ENCODE results near the gene TAMM41. TPM values are rescaled to one million over a fixed set of nuclear protein-coding genes. Genes with fewer than 3 reads are reported as not detected.

Gene TAMM41
- total and polyA plus RNA-seq, 4 donors, result 3.0 to 8.7 (median 5.0) TPM

GRCh38 chr3:11815111-11815510 lies 31.6 kb downstream of the TAMM41 start:
- TF ChIP-seq HNF4G (IDR thresholded peaks at IDR 0.05) (no peak), YY1 (IDR thresholded peaks at IDR 0.05) (no peak), TAF1 (conservative IDR thresholded peaks at IDR 0.05) (no peak)
- TF ChIP-seq, protein P1, sequence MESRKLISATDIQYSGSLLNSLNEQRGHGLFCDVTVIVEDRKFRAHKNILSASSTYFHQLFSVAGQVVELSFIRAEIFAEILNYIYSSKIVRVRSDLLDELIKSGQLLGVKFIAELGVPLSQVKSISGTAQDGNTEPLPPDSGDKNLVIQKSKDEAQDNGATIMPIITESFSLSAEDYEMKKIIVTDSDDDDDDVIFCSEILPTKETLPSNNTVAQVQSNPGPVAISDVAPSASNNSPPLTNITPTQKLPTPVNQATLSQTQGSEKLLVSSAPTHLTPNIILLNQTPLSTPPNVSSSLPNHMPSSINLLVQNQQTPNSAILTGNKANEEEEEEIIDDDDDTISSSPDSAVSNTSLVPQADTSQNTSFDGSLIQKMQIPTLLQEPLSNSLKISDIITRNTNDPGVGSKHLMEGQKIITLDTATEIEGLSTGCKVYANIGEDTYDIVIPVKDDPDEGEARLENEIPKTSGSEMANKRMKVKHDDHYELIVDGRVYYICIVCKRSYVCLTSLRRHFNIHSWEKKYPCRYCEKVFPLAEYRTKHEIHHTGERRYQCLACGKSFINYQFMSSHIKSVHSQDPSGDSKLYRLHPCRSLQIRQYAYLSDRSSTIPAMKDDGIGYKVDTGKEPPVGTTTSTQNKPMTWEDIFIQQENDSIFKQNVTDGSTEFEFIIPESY (IDR thresholded peaks at IDR 0.05), result no peak
- no peak for DNase-seq (ENCODE audit: low spot score)
- Histone ChIP-seq H3K4me3 (ENCODE audit: low read depth in 1 of 3, low read length in 3 of 3) (no peak overlapping the region), H3K36me3 (ENCODE audit: control insufficient read depth in 4 of 4, insufficient read depth in 3 of 4, low read depth in 1 of 4, low read length in 3 of 4) (peaks cover 3 to 36% (median 20%) of the 10 kb centered on the region in 4 donors), H3K27me3 (ENCODE audit: control insufficient read depth in 4 of 4, insufficient read depth in 4 of 4, low read length in 3 of 4) (no peaks in the 10 kb centered on the region), H3K27ac (ENCODE audit: low read depth in 1 of 2, low read length in 2 of 2) (no peak overlapping the region), H3K4me1 (ENCODE audit: control insufficient read depth in 4 of 4, insufficient read depth in 4 of 4, low read length in 3 of 4) (no peaks in the 10 kb centered on the region), H3K9ac (ENCODE audit: low read depth in 1 of 2, low read length in 2 of 2) (no peak overlapping the region), H3K9me3 (ENCODE audit: control insufficient read depth in 4 of 4, low read length in 3 of 4) (no peaks in the 10 kb centered on the region)
- 97% methylated on average over 4 of the region's 4 CpGs for WGBS

DNA sequence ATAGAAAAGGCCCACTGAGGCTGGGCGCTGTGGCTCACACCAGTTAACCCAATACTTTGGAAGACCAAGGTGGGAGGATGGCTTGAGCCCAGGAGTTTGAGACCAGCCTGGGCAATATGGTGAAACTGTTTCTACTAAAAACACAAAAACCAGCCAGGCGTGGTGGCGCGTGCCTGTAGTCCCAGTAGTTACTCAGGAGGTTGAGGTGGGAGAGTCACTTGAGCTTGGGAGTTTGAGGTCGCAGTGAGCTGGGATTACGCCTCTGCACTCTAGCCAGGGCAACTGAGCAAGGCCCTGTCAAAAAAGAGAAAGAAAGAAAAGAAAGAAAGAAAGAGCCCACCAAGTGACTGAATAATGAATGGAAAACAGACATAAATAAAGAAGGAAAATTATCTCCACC lies 32.0 kb downstream of the TAMM41 start:
- WGBS, result 97% methylated on average over 6 of the region's 6 CpGs

DNA sequence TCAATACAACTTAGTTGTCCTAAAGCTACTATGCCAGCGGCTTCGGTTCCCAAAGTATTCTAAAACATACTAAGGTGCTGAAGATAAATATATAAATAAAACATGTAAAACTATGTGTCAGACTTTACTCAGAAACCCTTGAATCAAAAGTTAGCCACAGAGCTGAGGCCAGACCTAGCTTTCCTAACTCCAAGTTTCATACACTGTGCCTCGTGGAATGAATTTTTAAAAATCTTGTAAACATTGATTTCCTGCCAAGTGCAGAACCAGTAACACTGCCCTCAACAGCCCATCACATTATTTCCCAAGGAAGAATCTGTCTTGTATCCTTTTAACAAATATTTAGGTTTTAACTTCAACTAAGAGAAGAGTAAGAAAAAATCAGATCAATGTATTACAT lies 36.4 kb downstream of the TAMM41 start:
- Histone ChIP-seq H3K9ac (ENCODE audit: low read depth in 1 of 2, low read length in 2 of 2) (no peak overlapping the region), H3K9me3 (ENCODE audit: control insufficient read depth in 4 of 4, low read length in 3 of 4) (no peaks in the 10 kb centered on the region)
- WGBS, result 75% methylated on average over 3 of the region's 3 CpGs
- no peak for TF ChIP-seq FOXA1 (IDR thresholded peaks at IDR 0.05)
- TF ChIP-seq HNF4A (conservative IDR thresholded peaks at IDR 0.05), result no peak
- no peak for TF ChIP-seq RAD21 (IDR thresholded peaks at IDR 0.05)
- TF ChIP-seq HNF4G (IDR thresholded peaks at IDR 0.05), result no peak
- TF ChIP-seq, protein P1 (IDR thresholded peaks at IDR 0.05), result no peak
- TF ChIP-seq FOXA2 (IDR thresholded peaks at IDR 0.05), result no peak
- no peak for TF ChIP-seq MAX (IDR thresholded peaks at IDR 0.05)
- TF ChIP-seq, protein P2, sequence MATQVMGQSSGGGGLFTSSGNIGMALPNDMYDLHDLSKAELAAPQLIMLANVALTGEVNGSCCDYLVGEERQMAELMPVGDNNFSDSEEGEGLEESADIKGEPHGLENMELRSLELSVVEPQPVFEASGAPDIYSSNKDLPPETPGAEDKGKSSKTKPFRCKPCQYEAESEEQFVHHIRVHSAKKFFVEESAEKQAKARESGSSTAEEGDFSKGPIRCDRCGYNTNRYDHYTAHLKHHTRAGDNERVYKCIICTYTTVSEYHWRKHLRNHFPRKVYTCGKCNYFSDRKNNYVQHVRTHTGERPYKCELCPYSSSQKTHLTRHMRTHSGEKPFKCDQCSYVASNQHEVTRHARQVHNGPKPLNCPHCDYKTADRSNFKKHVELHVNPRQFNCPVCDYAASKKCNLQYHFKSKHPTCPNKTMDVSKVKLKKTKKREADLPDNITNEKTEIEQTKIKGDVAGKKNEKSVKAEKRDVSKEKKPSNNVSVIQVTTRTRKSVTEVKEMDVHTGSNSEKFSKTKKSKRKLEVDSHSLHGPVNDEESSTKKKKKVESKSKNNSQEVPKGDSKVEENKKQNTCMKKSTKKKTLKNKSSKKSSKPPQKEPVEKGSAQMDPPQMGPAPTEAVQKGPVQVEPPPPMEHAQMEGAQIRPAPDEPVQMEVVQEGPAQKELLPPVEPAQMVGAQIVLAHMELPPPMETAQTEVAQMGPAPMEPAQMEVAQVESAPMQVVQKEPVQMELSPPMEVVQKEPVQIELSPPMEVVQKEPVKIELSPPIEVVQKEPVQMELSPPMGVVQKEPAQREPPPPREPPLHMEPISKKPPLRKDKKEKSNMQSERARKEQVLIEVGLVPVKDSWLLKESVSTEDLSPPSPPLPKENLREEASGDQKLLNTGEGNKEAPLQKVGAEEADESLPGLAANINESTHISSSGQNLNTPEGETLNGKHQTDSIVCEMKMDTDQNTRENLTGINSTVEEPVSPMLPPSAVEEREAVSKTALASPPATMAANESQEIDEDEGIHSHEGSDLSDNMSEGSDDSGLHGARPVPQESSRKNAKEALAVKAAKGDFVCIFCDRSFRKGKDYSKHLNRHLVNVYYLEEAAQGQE (IDR thresholded peaks at IDR 0.05), result no peak
- TF ChIP-seq, protein P3, sequence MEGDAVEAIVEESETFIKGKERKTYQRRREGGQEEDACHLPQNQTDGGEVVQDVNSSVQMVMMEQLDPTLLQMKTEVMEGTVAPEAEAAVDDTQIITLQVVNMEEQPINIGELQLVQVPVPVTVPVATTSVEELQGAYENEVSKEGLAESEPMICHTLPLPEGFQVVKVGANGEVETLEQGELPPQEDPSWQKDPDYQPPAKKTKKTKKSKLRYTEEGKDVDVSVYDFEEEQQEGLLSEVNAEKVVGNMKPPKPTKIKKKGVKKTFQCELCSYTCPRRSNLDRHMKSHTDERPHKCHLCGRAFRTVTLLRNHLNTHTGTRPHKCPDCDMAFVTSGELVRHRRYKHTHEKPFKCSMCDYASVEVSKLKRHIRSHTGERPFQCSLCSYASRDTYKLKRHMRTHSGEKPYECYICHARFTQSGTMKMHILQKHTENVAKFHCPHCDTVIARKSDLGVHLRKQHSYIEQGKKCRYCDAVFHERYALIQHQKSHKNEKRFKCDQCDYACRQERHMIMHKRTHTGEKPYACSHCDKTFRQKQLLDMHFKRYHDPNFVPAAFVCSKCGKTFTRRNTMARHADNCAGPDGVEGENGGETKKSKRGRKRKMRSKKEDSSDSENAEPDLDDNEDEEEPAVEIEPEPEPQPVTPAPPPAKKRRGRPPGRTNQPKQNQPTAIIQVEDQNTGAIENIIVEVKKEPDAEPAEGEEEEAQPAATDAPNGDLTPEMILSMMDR (IDR thresholded peaks at IDR 0.05; ENCODE audit: low read depth, low read length, missing input control), result no peak
- TF ChIP-seq GABPA (IDR thresholded peaks at IDR 0.05 in 1 of 2, conservative IDR thresholded peaks at IDR 0.05 in 1 of 2), result no peak
- no peak for TF ChIP-seq JUND (IDR thresholded peaks at IDR 0.05)
- no peak for TF ChIP-seq NR2F2 (IDR thresholded peaks at IDR 0.05)
- TF ChIP-seq ATF3 (IDR thresholded peaks at IDR 0.05), result no peak

More for the DNA sequence above, 32.0 kb downstream of the TAMM41 start:
- H3K36me3 ChIP-seq (ENCODE audit: control insufficient read depth in 4 of 4, insufficient read depth in 3 of 4, low read depth in 1 of 4, low read length in 3 of 4), result peaks cover 3 to 34% (median 20%) of the 10 kb centered on the region in 4 donors
- H3K9ac ChIP-seq (ENCODE audit: low read depth in 1 of 2, low read length in 2 of 2), result no peak overlapping the region
- H3K9me3 ChIP-seq (ENCODE audit: control insufficient read depth in 4 of 4, low read length in 3 of 4), result no peaks in the 10 kb centered on the region
- H3K4me3 ChIP-seq (ENCODE audit: low read depth in 1 of 3, low read length in 3 of 3), result no peak overlapping the region
- no peak for DNase-seq (ENCODE audit: low spot score)
- H3K4me1 ChIP-seq (ENCODE audit: control insufficient read depth in 4 of 4, insufficient read depth in 4 of 4, low read length in 3 of 4), result no peaks in the 10 kb centered on the region
- TF ChIP-seq ATF3 (IDR thresholded peaks at IDR 0.05) (no peak), SP1 (IDR thresholded peaks at IDR 0.05) (no peak), RAD21 (IDR thresholded peaks at IDR 0.05) (no peak), MAX (IDR thresholded peaks at IDR 0.05) (no peak), NR2F2 (IDR thresholded peaks at IDR 0.05) (no peak), HNF4A (conservative IDR thresholded peaks at IDR 0.05) (no peak)
- no peaks in the 10 kb centered on the region for H3K27me3 ChIP-seq (ENCODE audit: control insufficient read depth in 4 of 4, insufficient read depth in 4 of 4, low read length in 3 of 4)
- no peak overlapping the region for H3K27ac ChIP-seq (ENCODE audit: low read depth in 1 of 2, low read length in 2 of 2)

More for the DNA sequence above, 36.4 kb downstream of the TAMM41 start:
- Histone ChIP-seq H3K4me1 (ENCODE audit: control insufficient read depth in 4 of 4, insufficient read depth in 4 of 4, low read length in 3 of 4) (no peaks in the 10 kb centered on the region), H3K27ac (ENCODE audit: low read depth in 1 of 2, low read length in 2 of 2) (no peak overlapping the region), H3K27me3 (ENCODE audit: control insufficient read depth in 4 of 4, insufficient read depth in 4 of 4, low read length in 3 of 4) (no peaks in the 10 kb centered on the region), H3K36me3 (ENCODE audit: control insufficient read depth in 4 of 4, insufficient read depth in 3 of 4, low read depth in 1 of 4, low read length in 3 of 4) (peaks cover 2 to 33% (median 11%) of the 10 kb centered on the region in 4 donors), H3K4me3 (ENCODE audit: low read depth in 1 of 3, low read length in 3 of 3) (no peak overlapping the region)
- DNase-seq (ENCODE audit: low spot score), result no peak
